Breast epithelium (tissue), 3 donors: ENCODE data around the gene FHL3.

Experiments
- POLR2A ChIP-seq: fragments of 450-650 bp; IDR thresholded peaks from one replicate; pipeline ENCODE4 v1.6.1; 2016; ENCODE audit warnings: antibody characterized with exemption, mild to moderate bottlenecking, moderate library complexity
- TF ChIP-seq, protein P1 (sequence below), 3 donors: fragments of 450-650 bp; IDR thresholded peaks; one replicate each; pipeline ENCODE4 v1.5.1; 2016 to 2017; ENCODE audit warnings: antibody characterized with exemption in 3 of 3, mild to moderate bottlenecking in 3 of 3, moderate library complexity in 3 of 3

DNA sequence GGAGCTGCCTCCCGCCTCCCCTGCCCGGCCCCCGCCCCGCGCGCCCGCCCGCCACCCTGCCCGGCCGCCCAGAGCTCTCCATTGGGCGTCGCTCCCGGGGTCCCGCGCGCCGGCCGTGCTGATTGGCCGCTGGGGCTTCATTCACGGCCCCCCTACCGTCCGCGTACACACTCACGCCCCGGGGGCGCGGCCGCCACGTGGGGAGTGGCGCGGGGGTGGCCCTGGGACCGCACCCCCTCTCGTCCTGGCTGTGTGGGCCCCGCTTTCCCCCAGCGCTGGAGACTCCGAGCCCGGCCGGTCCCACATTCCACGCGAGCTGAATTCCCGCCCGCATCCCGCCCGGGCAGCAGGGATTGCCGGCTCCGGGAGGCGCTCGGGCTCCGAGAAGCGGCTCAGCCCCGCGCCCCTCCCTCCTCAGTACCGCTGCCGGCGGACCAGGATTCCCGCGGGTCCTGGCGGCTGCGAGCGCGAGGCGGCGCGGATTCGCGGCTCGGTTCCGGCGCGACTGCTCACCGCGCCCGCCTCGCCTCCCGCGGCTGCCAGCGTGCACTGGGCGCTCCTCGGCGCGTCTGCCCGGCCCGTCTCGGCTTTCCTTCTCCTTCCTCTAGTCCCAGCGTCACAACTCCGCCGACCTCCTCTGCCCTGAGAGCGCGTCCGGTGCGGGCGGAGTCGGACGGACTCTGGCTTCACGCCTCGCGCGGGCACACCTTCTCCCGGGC lies 41.7 kb upstream of the FHL3 start:
- no peak for TF ChIP-seq POLR2A
- TF ChIP-seq, protein P1, sequence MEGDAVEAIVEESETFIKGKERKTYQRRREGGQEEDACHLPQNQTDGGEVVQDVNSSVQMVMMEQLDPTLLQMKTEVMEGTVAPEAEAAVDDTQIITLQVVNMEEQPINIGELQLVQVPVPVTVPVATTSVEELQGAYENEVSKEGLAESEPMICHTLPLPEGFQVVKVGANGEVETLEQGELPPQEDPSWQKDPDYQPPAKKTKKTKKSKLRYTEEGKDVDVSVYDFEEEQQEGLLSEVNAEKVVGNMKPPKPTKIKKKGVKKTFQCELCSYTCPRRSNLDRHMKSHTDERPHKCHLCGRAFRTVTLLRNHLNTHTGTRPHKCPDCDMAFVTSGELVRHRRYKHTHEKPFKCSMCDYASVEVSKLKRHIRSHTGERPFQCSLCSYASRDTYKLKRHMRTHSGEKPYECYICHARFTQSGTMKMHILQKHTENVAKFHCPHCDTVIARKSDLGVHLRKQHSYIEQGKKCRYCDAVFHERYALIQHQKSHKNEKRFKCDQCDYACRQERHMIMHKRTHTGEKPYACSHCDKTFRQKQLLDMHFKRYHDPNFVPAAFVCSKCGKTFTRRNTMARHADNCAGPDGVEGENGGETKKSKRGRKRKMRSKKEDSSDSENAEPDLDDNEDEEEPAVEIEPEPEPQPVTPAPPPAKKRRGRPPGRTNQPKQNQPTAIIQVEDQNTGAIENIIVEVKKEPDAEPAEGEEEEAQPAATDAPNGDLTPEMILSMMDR (IDR thresholded peaks at IDR 0.05) = no peak
